ENCODE results near the gene RASA3. TPM values are rescaled to one million over a fixed set of nuclear protein-coding genes. Genes with fewer than 3 reads are reported as not detected.

Gene RASA3
- total RNA-seq, 1 experiment from 2014 or later = 0.95 TPM

GRCh38 chr13:114174529-114174961 is 42.1 kb upstream of the RASA3 start:
- Histone ChIP-seq H3K4me1 (no peaks in the 10 kb centered on the region), H3K4me3 (ENCODE audit: low read depth, low read length) (no peak overlapping the region), H3K9me3 (peaks cover 9% of the 10 kb centered on the region; the same call in 1 of the 2 replicates), H3K36me3 (ENCODE audit: control insufficient read depth, insufficient read depth, low read length) (no peaks in the 10 kb centered on the region), H3K27me3 (replicated peaks; ENCODE audit: control insufficient read depth, insufficient read depth, low read length) (no peaks in the 10 kb centered on the region; the same call in 1 of the 2 replicates)
- peaks cover 19% of the 10 kb centered on the region for H3K9me3 Mint-ChIP-seq (ENCODE audit: unreplicated experiment)
- no peak overlapping the region for H3K27ac Mint-ChIP-seq (ENCODE audit: unreplicated experiment)
- no peak for DNase-seq
- peaks cover 6% of the 10 kb centered on the region for H3K27me3 Mint-ChIP-seq (ENCODE audit: insufficient read depth, unreplicated experiment)
- no peaks in the 10 kb centered on the region for H3K4me1 Mint-ChIP-seq (ENCODE audit: low read depth, unreplicated experiment)
- H3K4me3 Mint-ChIP-seq (ENCODE audit: unreplicated experiment) = no peak overlapping the region
- ChIA-PET CTCF (no interaction called here), POLR2A (no interaction called here)
- BruUV-seq (replicated peaks) = no TSS peak
- no peak for TF ChIP-seq CTCF (IDR thresholded peaks at IDR 0.05; ENCODE audit: insufficient read depth in 1 of 2, low read depth in 1 of 2, low read length in 1 of 2, severe bottlenecking in 1 of 2, unreplicated experiment in 1 of 2)
- H3K36me3 Mint-ChIP-seq (ENCODE audit: insufficient read depth, unreplicated experiment) = no peaks in the 10 kb centered on the region
- intact Hi-C loops (cut with micrococcal nuclease; ENCODE audit: unreplicated experiment) = no loop called here

GRCh38 chr13:114173745-114174144 is 41.3 kb upstream of the RASA3 start:
- no peaks in the 10 kb centered on the region for H3K36me3 Mint-ChIP-seq (ENCODE audit: insufficient read depth, unreplicated experiment)
- TF ChIP-seq CTCF (IDR thresholded peaks at IDR 0.05; ENCODE audit: insufficient read depth in 1 of 2, low read depth in 1 of 2, low read length in 1 of 2, severe bottlenecking in 1 of 2, unreplicated experiment in 1 of 2) = no peak
- H3K4me1 ChIP-seq = no peaks in the 10 kb centered on the region
- H3K9me3 ChIP-seq = peaks cover 9% of the 10 kb centered on the region; the same call in 1 of the 2 replicates
- H3K27me3 Mint-ChIP-seq (ENCODE audit: insufficient read depth, unreplicated experiment) = peaks cover 3% of the 10 kb centered on the region
- intact Hi-C loops (cut with micrococcal nuclease; ENCODE audit: unreplicated experiment) = no loop called here
- H3K27ac Mint-ChIP-seq (ENCODE audit: unreplicated experiment) = no peak overlapping the region
- ChIA-PET CTCF (no interaction called here), POLR2A (no interaction called here)
- DNase-seq = no peak
- no TSS peak for BruUV-seq (replicated peaks)
- peaks cover 19% of the 10 kb centered on the region for H3K9me3 Mint-ChIP-seq (ENCODE audit: unreplicated experiment)
- no peaks in the 10 kb centered on the region; the same call in 1 of the 2 replicates for H3K27me3 ChIP-seq (replicated peaks; ENCODE audit: control insufficient read depth, insufficient read depth, low read length)
- H3K36me3 ChIP-seq (ENCODE audit: control insufficient read depth, insufficient read depth, low read length) = no peaks in the 10 kb centered on the region
- H3K4me3 ChIP-seq (ENCODE audit: low read depth, low read length) = no peak overlapping the region
- H3K4me1 Mint-ChIP-seq (ENCODE audit: low read depth, unreplicated experiment) = no peaks in the 10 kb centered on the region
- no peak overlapping the region for H3K4me3 Mint-ChIP-seq (ENCODE audit: unreplicated experiment)

- CTCF ChIA-PET = no interaction called here
- Mint-ChIP-seq H3K27ac (ENCODE audit: unreplicated experiment) (no peak overlapping the region), H3K9me3 (ENCODE audit: unreplicated experiment) (peaks cover 19% of the 10 kb centered on the region), H3K36me3 (ENCODE audit: insufficient read depth, unreplicated experiment) (no peaks in the 10 kb centered on the region), H3K4me1 (ENCODE audit: low read depth, unreplicated experiment) (no peaks in the 10 kb centered on the region), H3K27me3 (ENCODE audit: insufficient read depth, unreplicated experiment) (no peaks in the 10 kb centered on the region), H3K4me3 (ENCODE audit: unreplicated experiment) (no peak overlapping the region)
- no peak for DNase-seq
- no peak for TF ChIP-seq CTCF (IDR thresholded peaks at IDR 0.05; ENCODE audit: insufficient read depth in 1 of 2, low read depth in 1 of 2, low read length in 1 of 2, severe bottlenecking in 1 of 2, unreplicated experiment in 1 of 2)
- BruUV-seq (replicated peaks) = no TSS peak
- Histone ChIP-seq H3K4me1 (no peaks in the 10 kb centered on the region), H3K27me3 (replicated peaks; ENCODE audit: control insufficient read depth, insufficient read depth, low read length) (no peaks in the 10 kb centered on the region; the same call in 1 of the 2 replicates), H3K4me3 (ENCODE audit: low read depth, low read length) (no peak overlapping the region), H3K36me3 (ENCODE audit: control insufficient read depth, insufficient read depth, low read length) (no peaks in the 10 kb centered on the region), H3K9me3 (peaks cover 9% of the 10 kb centered on the region; the same call in 1 of the 2 replicates)
- POLR2A ChIA-PET = no interaction called here
- intact Hi-C loops (cut with micrococcal nuclease; ENCODE audit: unreplicated experiment) = no loop called here
Observed at GRCh38 chr13:114173272-114173671, 40.8 kb upstream of the RASA3 start.
